Urinary bladder (tissue), 4 donors: Measurements from ENCODE around the gene TMEM203. TPM values are rescaled to one million over a fixed set of nuclear protein-coding genes. Genes with fewer than 3 reads are reported as not detected.

Experiments
- DNase-seq: peaks from one replicate; pipeline ENCODE4 v3.0.0-alpha.2; 2015; ENCODE audit errors: extremely low spot score
- H3K27ac ChIP-seq: one replicate; pipeline ENCODE4 v1.5.1; 2013; ENCODE audit warnings: low read depth, mild to moderate bottlenecking, moderate library complexity
- H3K36me3 ChIP-seq: one replicate; pipeline ENCODE4 v1.6.1; 2013; ENCODE audit warnings: mild to moderate bottlenecking, moderate library complexity; ENCODE audit not compliant: insufficient read depth
- H3K4me1 ChIP-seq: one replicate; pipeline ENCODE4 v1.6.1; 2013; ENCODE audit warnings: mild to moderate bottlenecking, moderate library complexity; ENCODE audit not compliant: insufficient read depth
- H3K4me3 ChIP-seq: one replicate; pipeline ENCODE4 v1.5.1; 2013; ENCODE audit warnings: low read depth, low read length
- WGBS: extraction: QIAGEN DNeasy Blood & Tissue Kit; methylation state at CpG from one replicate; pipeline ENCODE4 v1.1.7; 2013; 5-methylcytosine and 5-hydroxymethylcytosine counted together
- polyA plus RNA-seq: library from polyadenylated mRNA; stranded (reverse); fragments of 200-250 nt; gene quantifications from one replicate; pipeline ENCODE4 v1.2.3, GENCODE V29; 2013
- total RNA-seq: library from RNA; depleted of rRNA; stranded (reverse); fragments of >200 nt; gene quantifications from one replicate; pipeline ENCODE4 v1.2.3, GENCODE V29; 2014
- donor health status: healthy with polysubstance abuse.
- donor health status: healthy.

The TMEM203 gene, protein sequence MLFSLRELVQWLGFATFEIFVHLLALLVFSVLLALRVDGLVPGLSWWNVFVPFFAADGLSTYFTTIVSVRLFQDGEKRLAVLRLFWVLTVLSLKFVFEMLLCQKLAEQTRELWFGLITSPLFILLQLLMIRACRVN
- total RNA-seq (24.2 TPM), polyA plus RNA-seq (41.2 TPM)

DNA sequence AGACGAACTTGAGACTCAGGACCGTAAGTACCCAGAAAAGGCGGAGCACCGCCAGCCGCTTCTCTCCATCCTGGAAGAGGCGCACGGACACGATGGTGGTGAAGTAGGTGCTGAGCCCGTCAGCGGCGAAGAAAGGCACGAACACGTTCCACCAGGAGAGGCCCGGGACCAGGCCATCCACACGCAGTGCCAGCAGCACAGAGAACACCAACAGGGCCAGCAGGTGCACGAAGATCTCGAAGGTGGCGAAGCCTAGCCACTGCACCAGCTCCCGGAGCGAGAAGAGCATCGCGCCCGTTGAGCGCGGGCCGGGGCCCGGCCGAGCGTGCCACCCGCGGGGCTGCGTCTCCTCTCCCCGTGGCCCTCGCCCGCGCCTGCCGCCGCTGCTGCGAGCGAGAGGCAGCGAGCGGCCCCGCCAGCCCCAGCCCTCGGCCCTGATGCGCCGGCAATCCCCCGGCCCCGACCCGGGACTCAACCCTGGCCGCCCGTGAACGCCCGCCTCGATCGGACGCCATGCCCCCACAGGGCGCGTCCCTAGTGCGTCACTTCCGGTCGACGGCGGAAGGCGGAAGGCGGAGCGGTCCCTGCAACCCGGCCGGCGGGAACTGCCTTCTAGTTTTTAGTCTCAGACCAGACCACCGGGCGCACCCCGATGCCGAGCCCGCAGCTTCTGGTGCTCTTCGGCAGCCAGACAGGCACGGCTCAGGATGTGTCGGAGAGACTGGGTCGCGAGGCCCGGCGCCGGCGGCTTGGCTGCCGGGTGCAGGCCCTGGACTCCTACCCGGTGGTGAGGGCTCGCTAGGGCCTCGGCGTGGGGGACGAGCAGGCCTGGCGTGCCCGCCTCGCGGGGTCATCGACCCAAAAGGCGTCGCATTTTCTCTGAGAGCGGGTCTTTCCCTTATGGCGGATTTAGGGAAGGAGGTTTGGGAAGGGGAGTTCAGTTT, at the start of gene TMEM203, which contains the start of gene NDOR1:
TSS of gene TMEM203 (minus strand) at position 523 of the 944 bp plus-strand sequence. CDS start at position 289, 234 bp downstream.
TSS of gene NDOR1 (plus strand) at position 575 of the 944 bp plus-strand sequence. CDS start at position 653, 78 bp downstream.
- under 1% methylated on average over 98 of the region's 98 CpGs for WGBS
- peak within 1 kb of the TSS; percentile 54 for H3K27ac ChIP-seq
- H3K4me3 ChIP-seq = peak within 1 kb of the TSS; percentile 92
- H3K36me3 ChIP-seq = no peaks in the 10 kb centered on the region
- H3K4me1 ChIP-seq = no peaks in the 10 kb centered on the region
- DNase-seq = peak; percentile 57

DNA sequence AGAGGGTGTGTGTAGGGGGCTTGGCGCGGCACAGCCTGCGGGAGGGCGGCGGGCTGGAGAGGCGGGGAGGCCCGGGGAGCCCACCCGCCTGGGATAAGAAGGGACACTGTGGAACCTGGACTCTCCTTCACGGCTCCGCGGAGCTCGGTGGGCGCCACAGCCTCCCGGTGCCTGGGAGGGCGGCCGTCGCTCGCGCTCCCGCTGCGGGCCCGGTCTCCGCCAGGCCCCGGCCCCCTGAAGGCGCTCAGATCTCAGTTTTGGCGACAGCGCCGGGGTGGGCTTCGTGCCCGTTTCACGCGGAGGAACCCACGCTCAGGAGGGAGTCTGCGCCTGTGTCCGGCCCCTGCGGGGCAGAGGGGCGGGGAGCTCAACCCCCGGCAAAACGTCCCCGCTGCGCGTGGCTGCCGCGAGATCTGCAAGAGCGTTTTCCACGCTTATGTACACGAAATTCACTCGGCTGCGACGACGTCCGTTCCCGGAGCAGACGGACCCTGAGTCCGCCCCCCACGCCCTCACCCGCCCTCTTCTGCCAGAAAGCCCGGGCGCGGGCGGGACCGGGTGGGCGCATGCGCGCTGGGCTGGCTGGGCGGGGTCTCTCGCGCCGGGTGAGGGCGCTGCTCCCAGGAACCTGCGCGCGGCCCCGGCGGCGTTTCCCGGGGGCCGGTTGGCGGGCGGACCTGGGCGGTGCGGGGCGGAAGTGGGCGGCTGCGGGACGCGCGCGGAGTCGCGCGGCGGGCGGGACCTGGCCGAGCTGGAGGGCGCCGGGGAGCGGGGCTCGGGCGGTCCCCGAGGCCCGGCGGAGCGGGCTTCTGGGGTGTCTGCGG, 49.4 kb upstream of the TMEM203 start, which contains the start of gene NELFB:
TSS of gene NELFB (plus strand) at position 704 of the 824 bp plus-strand sequence.
- under 1% methylated on average over 105 of the region's 105 CpGs for WGBS
- DNase-seq = peak; percentile 63
- no peaks in the 10 kb centered on the region for H3K36me3 ChIP-seq
- H3K27ac ChIP-seq = peak within 1 kb of the TSS; percentile 70
- H3K4me3 ChIP-seq = peak within 1 kb of the TSS; percentile 98
- H3K4me1 ChIP-seq = no peaks in the 10 kb centered on the region

DNA sequence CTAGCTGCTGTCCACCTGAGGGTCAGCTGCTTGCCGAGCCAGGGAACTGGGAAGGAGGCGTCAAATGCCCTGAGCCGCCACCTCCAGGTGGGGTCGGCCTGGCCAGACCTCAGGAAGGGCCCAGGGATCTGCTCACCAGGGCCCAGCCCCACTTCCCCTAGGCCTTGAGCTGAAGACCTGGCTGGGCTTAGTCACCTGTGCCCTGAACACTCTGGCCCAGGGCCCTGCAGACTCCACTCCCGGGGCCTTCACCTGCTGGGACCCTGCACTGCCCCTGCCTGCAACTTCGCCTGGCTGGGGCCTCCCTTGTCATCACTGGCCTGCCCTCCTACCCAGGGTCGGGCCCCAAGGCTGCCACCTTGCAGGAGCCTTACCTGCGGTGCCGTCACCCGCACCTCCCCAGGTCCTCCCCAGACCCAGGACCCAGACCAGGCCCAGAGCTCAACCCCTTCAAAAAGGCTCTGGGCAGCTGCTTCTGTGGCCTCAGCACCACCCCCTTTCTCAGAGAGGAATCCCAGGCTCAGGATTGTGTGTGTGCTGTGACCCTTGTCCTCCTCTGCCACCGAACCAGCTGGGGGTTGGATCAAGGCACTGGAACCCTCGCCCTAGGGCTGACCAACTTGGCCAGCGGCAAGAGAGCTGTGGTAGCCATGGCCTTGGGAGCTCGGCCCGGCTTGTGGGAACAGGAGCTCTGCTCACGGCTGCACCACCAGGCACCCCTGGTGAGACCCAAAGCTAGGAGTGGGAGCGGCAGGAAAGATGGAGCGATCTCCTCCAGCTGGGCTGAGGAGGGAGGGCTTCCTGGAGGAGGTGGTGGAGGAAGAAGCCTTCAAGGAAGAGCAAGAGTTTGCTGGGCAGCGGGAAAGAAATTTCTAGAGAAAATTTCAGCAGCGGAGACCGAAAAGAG, 48.5 kb upstream of the TMEM203 start:
- Histone ChIP-seq H3K4me1 (no peaks in the 10 kb centered on the region), H3K4me3 (peak overlapping the region; percentile 98), H3K27ac (no peak overlapping the region), H3K36me3 (no peaks in the 10 kb centered on the region)
- DNase-seq = no peak
- 62% methylated on average over 21 of the region's 21 CpGs for WGBS

DNA sequence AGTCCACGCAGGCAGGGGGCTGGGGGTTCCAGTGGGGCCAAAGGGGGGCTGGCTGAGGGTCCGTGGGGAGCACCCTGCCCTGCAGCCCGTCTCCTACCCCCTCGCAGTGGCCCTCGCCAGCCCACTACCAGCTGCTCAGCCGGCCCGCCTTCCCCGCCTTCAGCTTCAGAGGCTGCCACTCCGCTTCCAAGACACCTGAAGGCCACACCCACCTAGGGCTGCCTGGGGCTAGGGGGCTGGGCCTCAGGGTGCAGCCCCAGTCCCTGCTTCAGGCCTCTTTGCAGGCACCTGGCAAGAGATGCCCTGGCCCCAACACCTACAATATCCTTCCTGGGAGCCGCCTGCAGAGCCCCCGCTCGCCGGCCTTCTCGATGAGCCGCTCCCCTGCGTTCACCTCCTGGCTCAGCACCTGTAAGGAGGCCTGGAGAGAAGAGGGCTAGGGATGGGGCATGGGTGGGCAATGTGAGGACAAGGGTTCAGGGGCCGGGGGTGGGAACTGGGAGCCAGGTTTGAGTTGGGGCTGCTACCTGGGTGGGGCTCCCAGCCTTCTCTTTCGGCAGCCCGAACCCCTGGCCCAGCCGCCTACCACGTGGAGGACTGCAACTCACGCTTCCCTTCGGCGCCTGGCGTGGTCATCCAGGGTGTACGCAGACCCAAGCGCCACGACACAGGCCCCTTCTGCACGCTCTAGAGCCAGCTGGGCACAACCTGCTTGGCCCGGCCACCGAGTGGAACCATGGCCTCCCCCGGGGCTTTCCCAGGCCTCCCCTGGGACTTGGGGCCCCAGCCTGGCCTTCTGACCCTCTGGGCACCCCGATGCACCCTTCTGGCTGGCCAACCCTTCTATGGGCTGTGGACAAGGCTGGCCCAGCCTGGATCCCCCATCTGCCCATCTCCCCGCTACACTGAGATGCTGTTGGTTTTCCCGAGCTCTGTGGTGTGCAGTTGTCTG, 47.4 kb upstream of the TMEM203 start:
- Histone ChIP-seq H3K4me3 (no peak overlapping the region), H3K36me3 (no peaks in the 10 kb centered on the region), H3K27ac (no peak overlapping the region), H3K4me1 (no peaks in the 10 kb centered on the region)
- DNase-seq = no peak
- 84% methylated on average over 35 of the region's 35 CpGs for WGBS

DNA sequence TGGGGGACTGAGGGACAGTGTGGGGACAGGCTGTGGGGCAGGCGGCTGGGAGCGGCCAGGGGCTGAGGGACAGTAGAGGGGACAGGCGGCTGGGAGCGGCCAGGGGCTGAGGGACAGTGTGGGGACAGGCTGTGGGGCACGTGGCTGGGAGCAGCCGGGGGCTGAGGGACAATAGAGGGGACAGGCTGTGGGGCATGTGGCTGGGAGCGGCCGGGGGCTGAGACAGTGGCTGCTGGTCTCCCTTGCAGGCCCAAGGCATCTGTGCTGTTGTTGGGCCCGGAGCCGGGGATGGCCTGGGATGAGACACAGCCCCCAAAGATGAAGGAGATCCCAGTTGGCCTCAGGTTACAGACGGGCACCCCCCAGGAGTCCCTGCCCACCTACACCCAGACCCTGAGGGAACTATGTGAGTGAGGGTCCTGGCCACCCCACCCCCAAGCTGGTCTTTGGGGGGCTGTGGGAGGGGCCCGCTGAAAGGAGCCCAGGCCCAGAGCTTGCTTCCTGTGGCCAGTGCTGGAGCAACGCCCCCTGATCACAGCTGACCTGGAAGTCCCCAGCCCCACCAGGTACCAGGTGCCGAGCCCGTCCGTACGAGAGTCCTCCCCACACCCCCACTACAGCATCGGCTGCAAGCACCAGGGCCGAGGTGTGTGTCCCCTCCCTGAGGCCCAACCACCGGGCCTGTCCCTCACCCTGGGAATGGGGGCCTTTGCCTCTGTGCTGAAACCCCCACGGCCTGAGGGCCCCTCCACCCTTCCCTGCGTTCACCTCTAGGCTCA, 46.2 kb upstream of the TMEM203 start:
- Histone ChIP-seq H3K4me1 (no peaks in the 10 kb centered on the region), H3K27ac (no peak overlapping the region), H3K4me3 (no peak overlapping the region), H3K36me3 (no peaks in the 10 kb centered on the region)
- DNase-seq = no peak
- 84% methylated on average over 22 of the region's 22 CpGs for WGBS

DNA sequence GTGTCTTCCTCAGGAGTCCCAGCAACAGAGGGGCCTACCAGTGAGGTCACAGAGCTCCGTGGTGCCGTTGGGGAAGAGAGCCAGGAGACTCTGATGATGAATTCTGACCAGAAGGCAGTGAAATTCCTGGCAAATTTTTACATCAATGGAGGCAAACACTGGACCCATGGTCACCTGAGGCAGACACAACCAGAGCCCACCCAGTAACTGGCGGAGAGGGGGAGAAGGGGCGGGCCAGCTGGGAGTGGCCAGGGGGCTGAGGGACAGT, 45.7 kb upstream of the TMEM203 start, which contains the start of gene STPG3:
TSS of gene STPG3 (plus strand) at position 93 of the 268 bp plus-strand sequence. CDS start at position 94, 1 bp downstream.
- 65% methylated on average over 4 of the region's 4 CpGs for WGBS
- Histone ChIP-seq H3K36me3 (no peaks in the 10 kb centered on the region), H3K4me1 (no peaks in the 10 kb centered on the region), H3K27ac (no peak within 1 kb of the TSS), H3K4me3 (no peak within 1 kb of the TSS)
- DNase-seq = no peak

DNA sequence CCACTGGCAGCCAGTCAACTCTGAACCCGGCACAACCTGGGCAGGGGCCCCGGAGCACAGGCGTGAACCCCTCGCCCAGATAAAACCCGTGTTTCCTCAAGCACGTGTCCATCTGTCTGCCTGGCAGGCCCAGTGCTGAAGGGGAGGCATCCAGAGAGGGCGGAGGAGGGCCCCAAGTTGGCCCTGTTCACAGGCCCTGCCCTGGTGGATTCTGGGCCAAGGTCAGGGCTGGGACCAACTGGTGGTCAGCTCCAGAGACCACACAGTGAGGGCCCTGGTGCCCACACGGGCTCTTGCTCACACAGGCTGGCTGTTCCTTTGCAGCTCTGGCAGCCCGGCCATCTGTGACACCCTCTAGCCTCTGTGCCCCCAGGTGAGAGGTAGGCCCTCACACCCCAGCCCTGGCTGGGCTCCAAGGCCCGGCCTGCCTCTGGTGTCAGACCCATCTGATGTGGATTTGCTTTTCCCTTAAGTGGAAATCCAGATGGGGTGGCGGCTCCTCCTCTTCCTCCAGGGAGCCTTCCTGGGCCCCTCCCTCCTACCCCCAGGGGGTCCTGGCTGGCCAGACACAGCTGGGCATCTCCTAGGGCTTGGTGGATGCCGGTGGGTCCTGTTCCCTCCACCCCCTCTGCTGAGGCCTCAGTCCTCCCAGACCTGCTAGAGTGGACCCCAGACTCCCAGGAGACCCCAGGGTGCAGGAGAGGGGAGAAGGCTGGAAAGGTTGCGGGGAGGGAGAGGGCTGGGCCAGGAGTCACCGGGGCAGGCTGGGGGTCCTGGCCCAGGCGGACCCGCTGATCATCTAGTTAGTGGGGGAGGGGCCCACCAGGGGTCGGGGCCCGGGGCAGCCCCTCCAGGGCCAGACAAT, 45.1 kb upstream of the TMEM203 start:
- no peaks in the 10 kb centered on the region for H3K36me3 ChIP-seq
- no peak overlapping the region for H3K4me3 ChIP-seq
- 60% methylated on average over 18 of the region's 18 CpGs for WGBS
- no peak for DNase-seq
- no peak overlapping the region for H3K27ac ChIP-seq
- no peaks in the 10 kb centered on the region for H3K4me1 ChIP-seq

DNA sequence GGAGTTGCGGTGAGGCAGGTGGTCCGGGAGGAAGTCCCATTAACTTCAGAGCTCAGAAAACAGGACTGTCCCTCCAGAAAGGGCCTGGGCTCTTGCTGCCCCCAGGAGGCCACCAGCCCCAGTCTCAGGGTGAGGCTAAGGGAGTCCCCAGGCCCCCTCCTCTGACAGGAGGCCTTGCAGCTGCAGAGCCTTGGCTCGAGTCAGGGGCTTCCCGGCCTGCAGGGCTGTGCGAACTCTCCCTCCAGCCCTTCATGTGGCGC, 42.4 kb upstream of the TMEM203 start:
- DNase-seq = no peak
- Histone ChIP-seq H3K4me1 (no peaks in the 10 kb centered on the region), H3K27ac (no peak overlapping the region), H3K4me3 (no peak overlapping the region), H3K36me3 (no peaks in the 10 kb centered on the region)
- 62% methylated on average over 6 of the region's 6 CpGs for WGBS

DNA sequence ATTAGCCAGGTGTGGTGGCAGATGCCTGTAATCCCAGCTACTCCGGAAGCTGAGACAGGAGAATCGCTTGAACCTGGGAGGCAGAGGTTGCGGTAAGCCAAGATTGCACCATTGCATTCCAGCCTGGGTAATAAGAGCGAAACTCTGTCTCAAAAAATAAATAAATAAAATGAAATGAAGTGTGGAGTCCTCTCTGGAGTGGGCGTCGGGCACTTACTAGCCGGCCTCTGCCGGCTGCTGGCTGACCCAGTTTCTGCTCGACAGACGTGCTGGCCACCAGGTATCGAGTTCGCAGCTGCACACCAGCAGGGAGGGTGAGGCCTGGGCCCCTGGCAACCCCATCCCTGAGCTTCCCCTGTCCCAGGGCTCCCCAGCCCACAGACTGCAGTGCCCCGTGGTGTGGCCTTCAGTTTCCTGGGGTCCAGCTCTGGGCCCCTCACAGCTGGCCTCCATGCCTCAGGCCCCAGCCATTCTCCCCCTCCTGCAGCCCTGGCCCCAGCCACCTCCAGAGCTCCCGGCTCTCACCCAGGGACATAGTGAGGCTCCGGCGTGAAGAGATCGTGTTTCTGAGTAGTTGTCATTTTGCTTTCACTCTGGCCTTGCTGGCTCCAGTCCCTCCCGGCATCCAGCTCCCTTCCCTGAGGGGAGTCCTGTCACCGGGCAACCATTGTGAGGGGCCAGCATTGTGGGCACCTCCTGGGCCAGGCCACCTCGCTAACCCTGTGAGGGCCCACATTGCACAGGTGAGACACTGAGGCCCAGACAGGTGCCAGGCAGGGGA, 41.9 kb upstream of the TMEM203 start:
- Histone ChIP-seq H3K4me3 (no peak overlapping the region), H3K4me1 (no peaks in the 10 kb centered on the region), H3K27ac (no peak overlapping the region), H3K36me3 (no peaks in the 10 kb centered on the region)
- 76% methylated on average over 20 of the region's 20 CpGs for WGBS
- no peak for DNase-seq
